Stimulated activated naive CD8-positive, alpha-beta T cell treated with anti-CD3 and anti-CD28 coated beads, Interleukin-15, Interleukin-2, amounts not matched to agents 100 ng/mL and 50 ng/mL, for 24 hours (primary cell): ENCODE results near the gene AGBL5.

Source experiments
- H3K27ac Mint-ChIP-seq: one replicate; pipeline ENCODE4 v1.8.0; 2021; ENCODE audit warnings: mild to moderate bottlenecking, mixed read lengths
- H3K27me3 Mint-ChIP-seq: one replicate; pipeline ENCODE4 v1.8.0; 2021; ENCODE audit warnings: mixed read lengths
- H3K36me3 Mint-ChIP-seq: one replicate; pipeline ENCODE4 v1.8.0; 2021; ENCODE audit warnings: low read depth, mixed read lengths
- H3K4me1 Mint-ChIP-seq: one replicate; pipeline ENCODE4 v1.8.0; 2021; ENCODE audit warnings: low read depth, mixed read lengths
- H3K4me3 Mint-ChIP-seq: one replicate; pipeline ENCODE4 v1.8.0; 2021; ENCODE audit warnings: mild to moderate bottlenecking, mixed read lengths
- H3K9me3 Mint-ChIP-seq: one replicate; pipeline ENCODE4 v1.8.0; 2021; ENCODE audit warnings: mixed read lengths

Gene AGBL5

GRCh38 chr2:27085062-27085672 lies 33.7 kb downstream of the AGBL5 start:
- H3K9me3 Mint-ChIP-seq, result no peaks in the 10 kb centered on the region
- peak overlapping the region; percentile 4 for H3K27ac Mint-ChIP-seq
- H3K4me1 Mint-ChIP-seq, result peaks cover 37% of the 10 kb centered on the region
- peak overlapping the region; percentile 83 for H3K4me3 Mint-ChIP-seq
- no peaks in the 10 kb centered on the region for H3K36me3 Mint-ChIP-seq
- no peaks in the 10 kb centered on the region for H3K27me3 Mint-ChIP-seq

DNA sequence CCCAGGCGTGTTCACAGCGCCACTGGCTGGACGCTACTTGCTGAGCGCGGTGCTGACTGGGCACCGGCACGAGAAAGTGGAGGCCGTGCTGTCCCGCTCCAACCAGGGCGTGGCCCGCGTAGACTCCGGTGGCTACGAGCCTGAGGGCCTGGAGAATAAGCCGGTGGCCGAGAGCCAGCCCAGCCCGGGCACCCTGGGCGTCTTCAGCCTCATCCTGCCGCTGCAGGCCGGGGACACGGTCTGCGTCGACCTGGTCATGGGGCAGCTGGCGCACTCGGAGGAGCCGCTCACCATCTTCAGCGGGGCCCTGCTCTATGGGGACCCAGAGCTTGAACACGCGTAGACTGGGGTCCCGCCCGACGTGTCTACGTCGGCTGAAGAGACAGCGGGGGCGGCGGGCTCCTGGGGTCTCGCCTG lies 34.2 kb downstream of the AGBL5 start:
- Mint-ChIP-seq H3K36me3 (no peaks in the 10 kb centered on the region), H3K27ac (peak overlapping the region; percentile 4), H3K27me3 (no peaks in the 10 kb centered on the region), H3K9me3 (no peaks in the 10 kb centered on the region), H3K4me3 (peak overlapping the region; percentile 83), H3K4me1 (peaks cover 33% of the 10 kb centered on the region)

DNA sequence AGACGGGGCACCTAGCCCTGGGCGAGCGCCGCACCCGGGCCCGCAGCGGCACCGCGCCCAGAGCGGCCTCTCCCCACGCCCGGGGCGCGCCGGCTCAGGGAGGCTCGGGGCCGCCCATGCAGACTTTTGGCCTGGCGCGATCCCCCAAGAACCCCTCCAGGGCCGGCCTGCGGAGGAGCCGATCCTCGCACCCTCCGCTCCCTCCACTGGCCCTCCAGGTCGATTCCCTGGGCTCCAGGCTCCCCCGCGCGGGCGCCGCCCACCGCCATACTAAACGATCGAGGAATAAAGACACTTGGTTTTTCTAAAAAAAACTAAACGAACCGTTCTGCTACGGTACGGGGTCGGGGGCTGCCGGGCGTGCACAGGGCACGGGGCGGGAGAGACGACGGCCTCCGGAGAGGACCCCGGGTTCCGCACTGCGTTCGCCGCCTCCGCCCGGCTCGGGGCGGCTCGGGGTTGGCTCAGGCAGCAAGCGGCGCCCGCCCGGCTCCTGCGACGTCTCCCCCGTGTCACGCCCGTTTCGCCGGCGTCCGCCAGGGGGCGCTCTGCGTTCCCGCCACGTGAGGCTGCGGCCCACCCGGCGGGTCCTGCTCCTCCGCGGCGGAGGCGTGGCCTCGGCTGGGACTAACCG lies 34.7 kb downstream of the AGBL5 start:
- Mint-ChIP-seq H3K27ac (peak overlapping the region; percentile 82), H3K9me3 (no peaks in the 10 kb centered on the region), H3K4me3 (peak overlapping the region; percentile 83), H3K36me3 (no peaks in the 10 kb centered on the region), H3K4me1 (peaks cover 27% of the 10 kb centered on the region), H3K27me3 (no peaks in the 10 kb centered on the region)

GRCh38 chr2:27086724-27087593 lies 35.5 kb downstream of the AGBL5 start, which contains the start of gene KHK:
Gene KHK (plus strand): TSS chr2:27086772. CDS start chr2:27087260, 488 bp downstream.
- H3K27ac Mint-ChIP-seq, result peak within 1 kb of the TSS; percentile 82

GRCh38 chr2:27087823-27088410 lies 36.4 kb downstream of the AGBL5 start:
- Mint-ChIP-seq H3K36me3 (no peaks in the 10 kb centered on the region), H3K27me3 (no peaks in the 10 kb centered on the region), H3K4me1 (peaks cover 20% of the 10 kb centered on the region), H3K4me3 (peak overlapping the region; percentile 85), H3K9me3 (no peaks in the 10 kb centered on the region), H3K27ac (no peak overlapping the region)

More at GRCh38 chr2:27086724-27087593, 35.5 kb downstream of the AGBL5 start, which contains the start of gene KHK:
- no peaks in the 10 kb centered on the region for H3K9me3 Mint-ChIP-seq
- peak within 1 kb of the TSS; percentile 85 for H3K4me3 Mint-ChIP-seq
- H3K27me3 Mint-ChIP-seq, result no peaks in the 10 kb centered on the region
- peaks cover 20% of the 10 kb centered on the region for H3K4me1 Mint-ChIP-seq
- no peaks in the 10 kb centered on the region for H3K36me3 Mint-ChIP-seq

GRCh38 chr2:27088634-27089033 lies 37.2 kb downstream of the AGBL5 start:
- Mint-ChIP-seq H3K27ac (no peak overlapping the region), H3K36me3 (no peaks in the 10 kb centered on the region), H3K27me3 (no peaks in the 10 kb centered on the region), H3K9me3 (no peaks in the 10 kb centered on the region), H3K4me3 (no peak overlapping the region), H3K4me1 (peaks cover 20% of the 10 kb centered on the region)

- Mint-ChIP-seq H3K27ac (no peak overlapping the region), H3K36me3 (no peaks in the 10 kb centered on the region), H3K27me3 (no peaks in the 10 kb centered on the region), H3K4me1 (peaks cover 20% of the 10 kb centered on the region), H3K9me3 (no peaks in the 10 kb centered on the region), H3K4me3 (no peak overlapping the region)
These were observed 37.9 kb downstream of the AGBL5 start for GRCh38 chr2:27089111-27089954.

DNA sequence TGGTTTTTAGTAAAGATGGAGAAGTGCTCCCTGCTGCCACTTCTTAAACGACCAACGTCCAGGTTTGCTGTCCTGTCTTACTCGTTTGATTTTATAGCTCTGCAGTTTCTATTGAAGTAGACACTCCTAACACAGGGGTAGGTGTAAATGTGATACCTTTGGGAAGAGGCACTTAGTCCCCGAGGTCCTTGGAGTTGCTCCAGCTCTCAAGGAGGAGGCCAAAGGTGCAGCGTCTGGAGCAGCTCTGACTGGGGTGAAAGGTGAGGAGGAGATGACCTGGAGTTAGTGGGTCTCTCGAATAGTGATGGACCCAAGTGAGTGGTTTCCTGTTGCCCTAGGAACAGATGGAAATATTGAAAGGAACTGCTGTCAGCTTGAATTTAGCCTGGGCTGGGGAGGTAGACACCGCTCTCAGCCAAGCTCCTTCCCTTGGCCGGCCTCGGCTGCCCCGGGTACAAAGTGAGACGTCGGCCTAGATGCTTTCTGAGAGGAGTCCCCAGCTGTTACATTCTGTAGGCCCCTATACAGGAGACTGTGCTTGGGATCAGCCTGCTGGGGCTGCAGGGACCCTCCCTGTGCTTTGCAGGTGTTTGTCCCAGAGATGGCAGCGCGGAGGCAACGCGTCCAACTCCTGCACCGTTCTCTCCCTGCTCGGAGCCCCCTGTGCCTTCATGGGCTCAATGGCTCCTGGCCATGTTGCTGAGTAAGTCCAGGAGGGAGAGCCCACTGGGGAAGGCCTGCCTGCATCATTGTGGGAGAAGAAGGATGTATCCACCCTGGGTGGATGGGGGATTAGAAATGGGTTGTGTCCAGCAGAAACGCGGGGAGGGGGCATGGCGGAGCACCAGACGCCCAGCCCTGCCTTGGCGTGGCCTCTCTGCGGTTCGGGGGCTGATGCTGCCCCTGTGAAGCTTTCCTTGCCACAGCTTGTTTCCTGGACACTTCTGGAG lies 40.6 kb downstream of the AGBL5 start:
- no peaks in the 10 kb centered on the region for H3K9me3 Mint-ChIP-seq
- peaks cover 19% of the 10 kb centered on the region for H3K4me1 Mint-ChIP-seq
- no peaks in the 10 kb centered on the region for H3K36me3 Mint-ChIP-seq
- no peak overlapping the region for H3K4me3 Mint-ChIP-seq
- no peak overlapping the region for H3K27ac Mint-ChIP-seq
- no peaks in the 10 kb centered on the region for H3K27me3 Mint-ChIP-seq

GRCh38 chr2:27092696-27093429 lies 41.4 kb downstream of the AGBL5 start:
- H3K36me3 Mint-ChIP-seq, result no peaks in the 10 kb centered on the region
- no peaks in the 10 kb centered on the region for H3K27me3 Mint-ChIP-seq
- no peak overlapping the region for H3K27ac Mint-ChIP-seq
- no peak overlapping the region for H3K4me3 Mint-ChIP-seq
- no peaks in the 10 kb centered on the region for H3K9me3 Mint-ChIP-seq
- peaks cover 10% of the 10 kb centered on the region for H3K4me1 Mint-ChIP-seq

GRCh38 chr2:27093430-27094352 lies 42.2 kb downstream of the AGBL5 start:
- Mint-ChIP-seq H3K9me3 (no peaks in the 10 kb centered on the region), H3K4me1 (peaks cover 10% of the 10 kb centered on the region), H3K27ac (no peak overlapping the region), H3K36me3 (no peaks in the 10 kb centered on the region), H3K27me3 (no peaks in the 10 kb centered on the region), H3K4me3 (no peak overlapping the region)

GRCh38 chr2:27094353-27094984 lies 43.0 kb downstream of the AGBL5 start:
- H3K4me3 Mint-ChIP-seq, result no peak overlapping the region
- no peaks in the 10 kb centered on the region for H3K9me3 Mint-ChIP-seq
- H3K36me3 Mint-ChIP-seq, result no peaks in the 10 kb centered on the region
- no peaks in the 10 kb centered on the region for H3K27me3 Mint-ChIP-seq
- H3K27ac Mint-ChIP-seq, result no peak overlapping the region
- peaks cover 10% of the 10 kb centered on the region for H3K4me1 Mint-ChIP-seq

GRCh38 chr2:27095427-27095744 lies 43.9 kb downstream of the AGBL5 start:
- Mint-ChIP-seq H3K4me3 (no peak overlapping the region), H3K9me3 (no peaks in the 10 kb centered on the region), H3K27me3 (no peaks in the 10 kb centered on the region), H3K27ac (no peak overlapping the region), H3K36me3 (no peaks in the 10 kb centered on the region), H3K4me1 (peaks cover 10% of the 10 kb centered on the region)
